NCI-H1436 (cell line): Measurements from ENCODE around the gene TWF1.
A peak's percentile ranks its signal among the peaks of the same experiment; 100 is the strongest.
"Not testable (repeated sequence)": the region's sequence is repeated elsewhere in the genome, so short reads cannot be mapped to it uniquely, and the experiment has no call there.

Experiments used
- DNase-seq: peaks from one replicate; lab custom pipeline; 2025; lab: John Stamatoyannopoulos, UW

The TWF1 gene

GRCh38 chr12:43805149-43805859 lies 813 bp downstream of the TWF1 start:
- no peak for DNase-seq

- no peak for DNase-seq
Observed at GRCh38 chr12:43797561-43798217, 8.4 kb downstream of the TWF1 start.

GRCh38 chr12:43795716-43796280 lies 10.3 kb downstream of the TWF1 start:
- no peak for DNase-seq

GRCh38 chr12:43789941-43790340 lies 16.2 kb downstream of the TWF1 start:
- no peak for DNase-seq

GRCh38 chr12:43786899-43787693 lies 19.0 kb downstream of the TWF1 start:
- DNase-seq, result no peak

- DNase-seq, result peak; percentile 4
Observed at GRCh38 chr12:43776498-43776897, 29.6 kb downstream of the TWF1 start.

- no peak for DNase-seq
Observed at GRCh38 chr12:43766291-43766690, 39.8 kb downstream of the TWF1 start.

GRCh38 chr12:43764528-43764927 lies 41.6 kb downstream of the TWF1 start:
- DNase-seq, result no peak

GRCh38 chr12:43763769-43764168 lies 42.3 kb downstream of the TWF1 start:
- no peak for DNase-seq

GRCh38 chr12:43762596-43762995 lies 43.5 kb downstream of the TWF1 start:
- no peak for DNase-seq

- DNase-seq, result no peak
Observed at GRCh38 chr12:43761500-43761899, 44.6 kb downstream of the TWF1 start.

- no peak for DNase-seq
Observed at GRCh38 chr12:43760396-43760795, 45.7 kb downstream of the TWF1 start.

GRCh38 chr12:43758728-43759563 lies 47.2 kb downstream of the TWF1 start, which contains the start of the genes IRAK4 and PUS7L:
Gene IRAK4, plus strand, starts transcription at chr12:43758951. Its CDS starts 9,161 bp downstream, at chr12:43768112.
Gene PUS7L, minus strand, starts transcription at chr12:43758790. Its CDS starts 3,545 bp downstream, at chr12:43755245.
- DNase-seq, result peak; percentile 96

- no peak for DNase-seq
Observed at GRCh38 chr12:43758247-43758727, 47.8 kb downstream of the TWF1 start.

GRCh38 chr12:43754015-43754414 lies 52.1 kb downstream of the TWF1 start:
- DNase-seq, result no peak

GRCh38 chr12:43751360-43751759 lies 54.8 kb downstream of the TWF1 start:
- DNase-seq, result not testable (repeated sequence)

- no peak for DNase-seq
Observed at GRCh38 chr12:43750814-43751213, 55.3 kb downstream of the TWF1 start.

GRCh38 chr12:43749016-43749415 lies 57.1 kb downstream of the TWF1 start:
- DNase-seq, result no peak

- DNase-seq, result no peak
Observed at GRCh38 chr12:43744826-43745225, 61.3 kb downstream of the TWF1 start.
